Stimulated activated effector memory CD8-positive, alpha-beta T cell treated with anti-CD3 and anti-CD28 coated beads, Interleukin-12 subunit alpha, Interleukin-12 subunit beta, amount 100 ng/mL, for 72 hours (primary cell): Measurements from ENCODE around the gene C16orf74.
A peak's percentile ranks its signal among the peaks of the same experiment; 100 is the strongest.

Experiments used
- ATAC-seq: fragments of 150-1000 bp; cut with Tn5 transposase; 2 replicates; pipeline ENCODE4 v1.10.0; 2021
- DNase-seq, 2 donors: peaks; one replicate each; pipeline ENCODE4 v3.0.0; 2021 to 2022; ENCODE audit warnings: low spot score in 2 of 2
- H3K27ac Mint-ChIP-seq: one replicate; pipeline ENCODE4 v1.8.0; 2022; ENCODE audit warnings: mild to moderate bottlenecking, mixed read lengths
- H3K36me3 Mint-ChIP-seq: one replicate; pipeline ENCODE4 v1.8.0; 2022; ENCODE audit warnings: mild to moderate bottlenecking, mixed read lengths
- H3K4me1 Mint-ChIP-seq: one replicate; pipeline ENCODE4 v1.8.0; 2022; ENCODE audit warnings: mixed read lengths
- H3K4me3 Mint-ChIP-seq: one replicate; pipeline ENCODE4 v1.8.0; 2022; ENCODE audit warnings: mild to moderate bottlenecking, mixed read lengths
- H3K9me3 Mint-ChIP-seq: one replicate; pipeline ENCODE4 v1.8.0; 2022; ENCODE audit warnings: mixed read lengths

Gene C16orf74

GRCh38 chr16:85687651-85688471 is 63.0 kb downstream of the C16orf74 start:
- Mint-ChIP-seq H3K4me1 (peaks cover 24% of the 10 kb centered on the region), H3K27ac (peak overlapping the region; percentile 64)
- ATAC-seq: no peak

DNA sequence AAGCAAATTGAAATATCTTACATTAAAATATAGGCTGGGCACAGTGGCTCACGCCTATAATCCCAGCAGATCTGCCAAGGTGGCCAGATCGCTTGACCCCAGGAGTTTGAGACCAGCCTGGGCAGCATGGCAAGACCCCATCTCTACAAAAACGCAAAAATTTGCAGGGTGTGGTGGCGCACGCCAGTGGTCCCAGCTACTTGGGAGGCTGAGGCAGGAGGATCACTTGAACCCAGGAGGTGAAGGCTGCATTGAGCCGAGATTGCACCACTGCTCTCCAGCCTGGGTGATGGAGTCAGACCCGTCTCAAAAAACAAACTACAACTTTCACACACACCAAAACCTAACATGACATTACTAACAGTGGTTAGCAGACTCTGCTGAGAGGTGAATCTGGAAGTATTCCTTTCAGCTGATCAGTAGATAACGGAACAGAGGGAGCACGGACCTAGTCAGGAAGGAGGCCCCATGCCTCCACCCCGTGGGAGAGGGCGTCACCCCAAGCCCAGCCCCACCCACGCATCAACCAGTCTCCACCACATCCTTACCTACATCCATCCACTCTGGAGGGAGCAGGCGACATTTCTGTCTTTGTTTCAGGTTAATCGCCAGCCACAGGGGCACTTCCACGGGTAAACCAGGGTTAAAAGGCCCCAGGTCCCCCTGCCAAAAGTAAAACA is 63.8 kb downstream of the C16orf74 start:
- H3K27ac Mint-ChIP-seq: no peak overlapping the region
- no peaks in the 10 kb centered on the region for H3K9me3 Mint-ChIP-seq
- DNase-seq: peak in 1 of 2 donors; percentile 58
- peak overlapping the region; percentile 73 for H3K4me3 Mint-ChIP-seq
- peaks cover 44% of the 10 kb centered on the region for H3K36me3 Mint-ChIP-seq
- H3K4me1 Mint-ChIP-seq: peaks cover 24% of the 10 kb centered on the region
- ATAC-seq: peak; percentile 14

More at GRCh38 chr16:85687651-85688471, 63.0 kb downstream of the C16orf74 start:
- Mint-ChIP-seq H3K9me3 (no peaks in the 10 kb centered on the region), H3K4me3 (peak overlapping the region; percentile 73), H3K36me3 (peaks cover 42% of the 10 kb centered on the region)
- DNase-seq: no peak

DNA sequence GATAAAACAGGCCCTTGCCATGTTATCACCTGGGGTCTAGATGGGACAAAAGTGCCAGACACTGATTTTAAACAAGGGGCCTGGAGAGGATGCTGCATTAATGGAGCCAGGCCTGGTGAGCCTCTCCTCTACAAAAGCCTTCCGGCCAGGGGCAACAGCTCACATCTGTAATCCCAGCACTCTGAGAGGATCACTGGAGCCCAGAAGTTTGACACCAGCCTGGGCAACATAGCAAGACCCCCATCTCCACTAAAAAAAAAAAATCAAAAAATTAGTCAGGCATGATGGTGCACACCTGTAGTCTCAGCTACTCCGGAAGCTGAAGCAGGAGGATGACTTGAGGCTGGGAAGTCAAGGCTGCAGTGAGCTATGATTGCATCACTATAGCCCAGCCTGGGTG is 65.6 kb downstream of the C16orf74 start:
- Mint-ChIP-seq H3K9me3 (no peaks in the 10 kb centered on the region), H3K4me3 (no peak overlapping the region), H3K27ac (no peak overlapping the region), H3K4me1 (peaks cover 33% of the 10 kb centered on the region), H3K36me3 (peaks cover 63% of the 10 kb centered on the region)
- ATAC-seq (no peak), DNase-seq (no peak)

DNA sequence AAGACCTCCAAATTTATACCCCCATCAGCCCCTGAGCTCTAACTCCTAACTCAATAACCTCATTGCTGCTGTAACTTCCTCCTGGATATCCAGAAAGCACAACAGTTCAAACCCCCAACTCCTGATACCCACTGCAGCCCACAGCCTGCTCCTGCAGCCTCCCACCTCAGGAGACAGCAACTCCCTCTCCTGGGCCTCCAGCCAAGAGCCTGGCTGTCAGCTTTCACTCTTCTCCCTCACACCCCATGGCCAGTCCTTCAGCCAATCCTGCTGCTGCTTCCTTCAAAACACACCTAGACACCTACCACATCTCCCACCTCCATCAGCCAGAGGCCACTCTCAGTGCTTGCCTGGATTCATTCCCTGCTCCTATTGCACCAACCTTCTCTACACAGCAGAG is 67.5 kb downstream of the C16orf74 start:
- peaks cover 33% of the 10 kb centered on the region for H3K4me1 Mint-ChIP-seq
- no peak overlapping the region for H3K4me3 Mint-ChIP-seq
- ATAC-seq (no peak), DNase-seq (no peak)
- H3K27ac Mint-ChIP-seq: peak overlapping the region; percentile 5
- H3K9me3 Mint-ChIP-seq: no peaks in the 10 kb centered on the region
- H3K36me3 Mint-ChIP-seq: peaks cover 81% of the 10 kb centered on the region

- DNase-seq (no peak), ATAC-seq (no peak)
- Mint-ChIP-seq H3K9me3 (no peaks in the 10 kb centered on the region), H3K36me3 (peaks cover 89% of the 10 kb centered on the region), H3K4me1 (peaks cover 32% of the 10 kb centered on the region), H3K27ac (no peak overlapping the region), H3K4me3 (no peak overlapping the region)
Measured at GRCh38 chr16:85682516-85682915, 68.4 kb downstream of the C16orf74 start.

- no peaks in the 10 kb centered on the region for H3K9me3 Mint-ChIP-seq
- H3K36me3 Mint-ChIP-seq: peaks cover 89% of the 10 kb centered on the region
- ATAC-seq (no peak), DNase-seq (no peak)
- no peak overlapping the region for H3K4me3 Mint-ChIP-seq
- H3K4me1 Mint-ChIP-seq: peaks cover 21% of the 10 kb centered on the region
- H3K27ac Mint-ChIP-seq: no peak overlapping the region
Measured at GRCh38 chr16:85681255-85681654, 69.6 kb downstream of the C16orf74 start.

DNA sequence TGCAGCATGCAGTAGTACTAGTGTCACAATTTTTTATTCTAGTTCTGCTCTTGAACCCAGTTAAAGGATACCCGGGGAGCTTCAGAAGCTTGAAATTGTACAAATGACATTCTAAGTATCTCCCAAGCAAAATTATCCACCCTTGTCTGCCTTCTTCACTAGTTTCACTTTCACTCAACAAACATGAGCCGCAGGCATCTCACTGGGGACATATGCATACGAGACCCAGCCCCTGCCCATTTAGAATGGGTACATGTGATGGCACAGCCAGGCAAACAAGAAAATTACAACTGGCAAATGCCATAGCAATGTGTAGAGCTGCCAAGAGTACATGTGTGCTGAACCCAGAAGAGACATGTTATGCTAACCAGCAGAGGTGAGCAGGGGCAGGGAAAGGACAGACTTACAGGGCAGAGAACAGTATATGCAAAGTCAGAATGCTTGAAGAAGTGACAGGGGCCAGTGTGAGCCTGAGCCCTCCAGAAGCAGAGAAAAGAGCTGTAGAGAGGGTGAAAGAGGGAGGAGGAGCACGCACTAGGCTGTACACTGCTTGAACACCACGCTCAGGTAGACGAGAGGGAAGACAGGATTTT is 70.4 kb downstream of the C16orf74 start:
- DNase-seq (no peak), ATAC-seq (no peak)
- H3K36me3 Mint-ChIP-seq: peaks cover 89% of the 10 kb centered on the region
- H3K27ac Mint-ChIP-seq: peak overlapping the region; percentile 5
- H3K4me3 Mint-ChIP-seq: no peak overlapping the region
- peaks cover 19% of the 10 kb centered on the region for H3K4me1 Mint-ChIP-seq
- no peaks in the 10 kb centered on the region for H3K9me3 Mint-ChIP-seq

GRCh38 chr16:85679870-85680269 is 71.0 kb downstream of the C16orf74 start:
- Mint-ChIP-seq H3K27ac (no peak overlapping the region), H3K9me3 (no peaks in the 10 kb centered on the region), H3K4me1 (peaks cover 25% of the 10 kb centered on the region), H3K36me3 (peaks cover 89% of the 10 kb centered on the region), H3K4me3 (no peak overlapping the region)
- no peak for DNase-seq
- no peak for ATAC-seq

DNA sequence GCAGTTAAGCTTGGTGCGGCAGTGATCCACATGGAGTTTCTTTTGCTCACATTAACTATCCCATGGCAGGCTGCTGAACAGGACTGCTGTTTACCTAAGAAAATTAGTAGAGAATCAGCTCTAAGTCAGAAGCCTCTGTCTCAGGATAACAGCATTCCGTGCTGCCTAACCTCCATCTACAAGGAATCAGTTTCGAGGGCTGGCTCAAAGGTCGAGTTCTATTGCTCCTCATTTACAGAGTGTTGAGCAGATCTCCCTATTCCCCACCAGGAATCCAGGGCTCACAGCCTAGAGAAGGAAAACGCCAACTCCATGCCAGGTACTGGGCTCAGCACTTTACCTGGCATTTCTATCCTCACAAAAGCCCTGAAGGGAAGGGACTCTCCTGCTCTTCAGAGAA is 72.1 kb downstream of the C16orf74 start:
- ATAC-seq: no peak
- peaks cover 29% of the 10 kb centered on the region for H3K4me1 Mint-ChIP-seq
- H3K27ac Mint-ChIP-seq: no peak overlapping the region
- H3K9me3 Mint-ChIP-seq: no peaks in the 10 kb centered on the region
- no peak for DNase-seq
- H3K36me3 Mint-ChIP-seq: peaks cover 90% of the 10 kb centered on the region
- H3K4me3 Mint-ChIP-seq: no peak overlapping the region

- H3K27ac Mint-ChIP-seq: no peak overlapping the region
- H3K36me3 Mint-ChIP-seq: peaks cover 93% of the 10 kb centered on the region
- peaks cover 21% of the 10 kb centered on the region for H3K4me1 Mint-ChIP-seq
- no peak for DNase-seq
- H3K4me3 Mint-ChIP-seq: no peak overlapping the region
- no peak for ATAC-seq
- no peaks in the 10 kb centered on the region for H3K9me3 Mint-ChIP-seq
Measured at GRCh38 chr16:85678016-85678415, 72.9 kb downstream of the C16orf74 start.

DNA sequence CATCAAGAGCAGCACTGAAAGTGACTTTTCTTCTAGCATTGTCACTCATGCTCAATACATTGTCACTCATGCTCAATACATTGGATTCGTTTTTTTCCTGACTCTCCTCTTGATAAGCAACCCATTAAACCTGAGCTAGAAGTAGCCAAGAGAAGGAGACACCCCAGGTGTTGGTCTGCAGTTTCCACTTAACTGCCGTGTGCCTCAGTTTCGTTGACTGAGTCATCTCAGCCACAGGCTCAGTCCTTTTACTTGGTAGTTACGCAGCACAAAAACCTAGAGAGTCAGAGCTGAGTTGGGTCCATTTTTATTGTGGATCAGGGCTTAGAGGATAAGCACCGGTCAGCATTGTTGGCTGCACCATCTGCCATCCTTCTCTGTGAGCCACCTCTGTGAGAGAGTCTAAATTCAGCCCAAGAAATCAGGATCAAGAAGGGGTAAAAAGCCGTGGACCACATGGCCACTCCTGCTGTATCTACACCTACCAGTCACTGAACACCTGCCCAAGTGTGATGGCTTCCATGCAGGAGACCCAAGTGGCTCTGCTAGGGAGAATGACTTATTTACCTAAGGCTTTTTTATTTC is 73.4 kb downstream of the C16orf74 start:
- no peak overlapping the region for H3K27ac Mint-ChIP-seq
- no peaks in the 10 kb centered on the region for H3K9me3 Mint-ChIP-seq
- no peak for DNase-seq
- no peak overlapping the region for H3K4me3 Mint-ChIP-seq
- H3K4me1 Mint-ChIP-seq: peaks cover 19% of the 10 kb centered on the region
- ATAC-seq: peak; percentile 42
- H3K36me3 Mint-ChIP-seq: peaks cover 99% of the 10 kb centered on the region

GRCh38 chr16:85676466-85676865 is 74.4 kb downstream of the C16orf74 start:
- H3K4me1 Mint-ChIP-seq: peaks cover 19% of the 10 kb centered on the region
- H3K27ac Mint-ChIP-seq: no peak overlapping the region
- ATAC-seq (no peak), DNase-seq (no peak)
- no peak overlapping the region for H3K4me3 Mint-ChIP-seq
- H3K9me3 Mint-ChIP-seq: no peaks in the 10 kb centered on the region
- peaks cover 100% of the 10 kb centered on the region for H3K36me3 Mint-ChIP-seq

- Mint-ChIP-seq H3K4me3 (no peak overlapping the region), H3K9me3 (no peaks in the 10 kb centered on the region), H3K4me1 (peaks cover 12% of the 10 kb centered on the region), H3K36me3 (peaks cover 100% of the 10 kb centered on the region), H3K27ac (peak overlapping the region; percentile 81)
- no peak for ATAC-seq
- no peak for DNase-seq
Measured at GRCh38 chr16:85675251-85675874, 75.5 kb downstream of the C16orf74 start.

DNA sequence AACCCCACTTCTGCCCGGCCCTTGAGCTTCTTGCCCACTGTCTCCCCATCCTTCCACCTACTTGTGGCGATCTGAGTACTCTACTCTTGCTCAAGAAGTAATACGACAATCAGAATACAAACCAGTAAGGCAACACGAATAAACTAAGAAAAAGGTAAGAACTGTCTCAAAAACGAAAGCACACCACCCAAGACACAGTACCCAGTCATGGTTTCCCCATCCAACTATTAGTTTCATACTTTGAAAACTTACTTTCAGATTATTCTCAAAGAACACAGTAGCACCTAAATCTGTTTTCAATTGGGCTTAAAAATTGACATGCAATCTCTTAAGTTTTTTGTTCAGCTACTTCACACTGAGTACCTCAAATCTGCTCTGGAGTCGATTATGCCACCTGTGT is 76.1 kb downstream of the C16orf74 start:
- Mint-ChIP-seq H3K27ac (peak overlapping the region; percentile 81), H3K4me1 (peaks cover 10% of the 10 kb centered on the region), H3K9me3 (no peaks in the 10 kb centered on the region), H3K36me3 (peaks cover 100% of the 10 kb centered on the region), H3K4me3 (no peak overlapping the region)
- ATAC-seq: no peak
- no peak for DNase-seq

- DNase-seq (no peak), ATAC-seq (no peak)
- Mint-ChIP-seq H3K36me3 (peaks cover 100% of the 10 kb centered on the region), H3K27ac (peak overlapping the region; percentile 81), H3K4me3 (no peak overlapping the region), H3K4me1 (peaks cover 10% of the 10 kb centered on the region), H3K9me3 (no peaks in the 10 kb centered on the region)
Measured at GRCh38 chr16:85674418-85674755, 76.5 kb downstream of the C16orf74 start.
